K562 (cell line): Measurements from ENCODE around the gene PUM1. TPM values are rescaled to one million over a fixed set of nuclear protein-coding genes. Genes with fewer than 3 reads are reported as not detected.

ENCODE experiments used
- ATF7 ChIP-seq: fragments of 450-650 bp; IDR thresholded peaks from 2 replicates; pipeline ENCODE4 v1.7.1; 2014; ENCODE audit warnings: mild to moderate bottlenecking, moderate library complexity
- CBFA2T2 ChIP-seq: fragments of 450-650 bp; conservative IDR thresholded peaks from 2 replicates; pipeline ENCODE4 v1.6.1; 2017; ENCODE audit warnings: mild to moderate bottlenecking
- CTCF ChIP-seq, 3 experiments: IDR thresholded peaks in 2 of 3; conservative IDR thresholded peaks in 1 of 3; 2 replicates each; pipeline ENCODE4 v1.5.1; 2011 to 2012; ENCODE audit warnings: low read length in 3 of 3, mild to moderate bottlenecking in 3 of 3, control low read depth in 2 of 3, improper control_type of control experiment in 1 of 3, inconsistent platforms in 1 of 3, low read depth in 1 of 3, mixed read lengths in 1 of 3, moderate library complexity in 1 of 3; ENCODE audit not compliant: insufficient read depth in 2 of 3
- E2F6 ChIP-seq, 2 experiments: IDR thresholded peaks; 2 replicates each; pipeline ENCODE4 v1.6.1; 2011; ENCODE audit warnings: borderline replicate concordance in 1 of 2, control low read depth in 1 of 2, low read depth in 1 of 2, low read length in 1 of 2, mild to moderate bottlenecking in 1 of 2, mixed read lengths in 1 of 2, moderate library complexity in 1 of 2; ENCODE audit not compliant: insufficient read depth in 1 of 2, insufficient read length in 1 of 2, poor library complexity in 1 of 2, severe bottlenecking in 1 of 2; ENCODE audit errors: extremely low read depth in 1 of 2
- E2F8 ChIP-seq: fragments of 450-650 bp; IDR thresholded peaks from 2 replicates; pipeline ENCODE4 v1.7.1; 2018; ENCODE audit warnings: mild to moderate bottlenecking, low read depth; ENCODE audit not compliant: partially characterized antibody
- HDAC6 ChIP-seq: IDR thresholded peaks from 2 replicates; pipeline ENCODE4 v1.6.1; 2012; ENCODE audit warnings: low read depth, mild to moderate bottlenecking, control low read depth, inconsistent platforms, low read length, moderate library complexity
- HMGN3 ChIP-seq: IDR thresholded peaks from 2 replicates; pipeline ENCODE4 v1.6.1; 2011; ENCODE audit warnings: borderline replicate concordance, low read depth, mild to moderate bottlenecking, mixed read lengths, low read length; ENCODE audit not compliant: insufficient read length; ENCODE audit errors: extremely low read depth
- NKRF ChIP-seq: fragments of 450-650 bp; IDR thresholded peaks from 2 replicates; pipeline ENCODE4 v1.6.1; 2016; ENCODE audit warnings: borderline replicate concordance
- PPARD ChIP-seq: fragments of 250-450 bp; sonication (Bioruptor Pico); IDR thresholded peaks from 2 replicates; pipeline ENCODE4 v1.8.0; 2022; ENCODE audit warnings: inconsistent platforms, mild to moderate bottlenecking, moderate library complexity
- TEAD1 ChIP-seq, 2 experiments: fragments of 450-650 bp in 1 of 2; sonication (generic) in 1 of 2; formaldehyde crosslinking; IDR thresholded peaks; 2 replicates each; pipeline versions ENCODE4 v1.4.0 to v1.8.0; 2020 to 2022; ENCODE audit warnings: mild to moderate bottlenecking in 2 of 2, missing genetic modification reagents in 1 of 2
- ZNF592 ChIP-seq: fragments of 450-650 bp; IDR thresholded peaks from 2 replicates; pipeline ENCODE4 v1.6.1; 2017; ENCODE audit warnings: antibody characterized with exemption, mild to moderate bottlenecking
- polyA plus RNA-seq, 8 experiments: library from polyadenylated mRNA; depleted of rRNA in 4 of 8; stranded (reverse) in 5 of 8; unstranded in 3 of 8; fragments of >200 nt; fragmentation: Nextera tagmentation in 2 of 8; fragmentation: Illumina TruSeq in 1 of 8; extraction: Ambion mirVana in 2 of 8; extraction: Trizol in 1 of 8; gene quantifications; 2 replicates each; pipeline versions ENCODE4 v1.2.1 to v1.2.3, GENCODE V29; 2011 to 2014; ENCODE audit warnings: inconsistent platforms in 1 of 8, missing spikeins in 1 of 8
- total RNA-seq, 7 experiments: library from RNA; depleted of rRNA in 6 of 7; stranded (reverse); fragments of >200 nt in 6 of 7; fragmentation: Illumina TruSeq in 2 of 7; extraction: Trizol in 2 of 7; gene quantifications; 2 replicates each; pipeline versions ENCODE4 v1.2.1 to v1.2.3, GENCODE V29; 2011 to 2021; ENCODE audit warnings: low replicate concordance in 1 of 7

Gene PUM1
- total and polyA plus RNA-seq, 9 of the 15 experiments (the other 6 are each of a cell fraction or from before 2014, with no cell fraction given): 37.7 to 104 (median 55.7) TPM

- TF ChIP-seq ATF7 (peak; percentile 62; the same call in 1 of the 2 replicates), CTCF (IDR thresholded peaks at IDR 0.05 in 2 of 3, conservative IDR thresholded peaks at IDR 0.05 in 1 of 3; ENCODE audit: insufficient read depth in 2 of 3, low read depth in 1 of 3, low read length in 3 of 3) (peak in 1 of 3 experiments; percentile 10; a peak in 1 of 6 replicates), TEAD1 (CRISPR knock-in tag; IDR thresholded peaks at IDR 0.05) (0 out of 4 replicates have a peak, but pooled peaks of 1 of the 2 experiments have one; percentile 17), PPARD (CRISPR knock-in tag) (no peak), NKRF (peak; percentile 23; the same call in 1 of the 2 replicates), E2F8 (no peak), ZNF592 (peak; percentile 56), HDAC6 (no peak), CBFA2T2 (no peak), HMGN3 (peak; percentile 30), E2F6 (IDR thresholded peaks at IDR 0.05; ENCODE audit: borderline replicate concordance in 1 of 2, extremely low read depth in 1 of 2, insufficient read depth in 1 of 2, insufficient read length in 1 of 2, low read depth in 1 of 2, low read length in 1 of 2, poor library complexity in 1 of 2, severe bottlenecking in 1 of 2) (no peak)
Observed at GRCh38 chr1:31084782-31085569, 19.5 kb upstream of the PUM1 start (continued).
